ENCODE results near the gene NXPH3.

Gene NXPH3

DNA sequence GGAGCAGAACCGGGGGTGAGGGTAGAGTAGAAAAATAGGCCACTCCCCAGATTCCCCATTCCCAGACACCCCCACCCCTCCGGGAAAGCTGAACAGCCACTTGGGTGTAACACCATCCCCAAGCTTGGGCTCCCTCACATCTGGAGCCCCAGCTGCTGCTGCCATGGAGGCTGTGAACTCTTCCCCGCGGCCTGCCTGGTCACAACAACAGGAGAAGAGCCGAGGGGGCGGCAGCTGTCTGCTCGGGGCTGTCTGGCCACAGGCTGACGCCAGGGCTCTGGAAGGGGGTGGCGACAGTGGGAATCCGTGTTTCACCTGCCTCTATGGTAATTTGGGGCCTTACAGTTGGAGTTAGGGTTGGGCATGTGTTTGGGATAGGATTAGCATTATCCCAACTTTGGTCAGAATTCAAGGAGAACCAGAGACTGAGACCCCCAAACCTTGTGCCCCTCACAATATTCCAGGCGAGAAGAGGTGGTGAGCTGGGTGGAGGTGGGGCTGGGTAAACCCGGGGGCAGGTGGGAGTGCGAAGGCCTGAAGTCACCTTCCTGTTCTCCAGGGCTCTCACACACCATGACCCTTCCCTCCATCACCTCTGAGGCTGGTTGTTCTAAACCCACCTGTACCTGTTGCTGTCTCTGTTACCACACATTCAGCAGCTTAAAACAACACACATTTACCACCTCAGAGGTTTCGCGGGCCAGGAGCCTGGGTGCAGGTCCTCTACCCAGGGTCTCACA lies 29.7 kb upstream of the NXPH3 start:
- Histone ChIP-seq H3K4me1 (ENCODE audit: insufficient read depth, low read length, poor library complexity, severe bottlenecking) (peaks cover 7% of the 10 kb centered on the region), H4K20me1 (ENCODE audit: insufficient read depth, low read length, poor library complexity, severe bottlenecking) (no peaks in the 10 kb centered on the region), H3K9me2 (replicated peaks; ENCODE audit: low read depth, low read length) (no peaks in the 10 kb centered on the region), H2AFZ (ENCODE audit: low read length) (no peak overlapping the region), H3K79me2 (ENCODE audit: insufficient read depth, low read length) (no peaks in the 10 kb centered on the region), H3K4me2 (ENCODE audit: low read depth, low read length, poor library complexity, severe bottlenecking) (no peak overlapping the region), H3K36me3 (ENCODE audit: insufficient read depth, low read length) (no peaks in the 10 kb centered on the region), H3K27me3 (ENCODE audit: insufficient read depth, low read length, poor library complexity, severe bottlenecking) (no peaks in the 10 kb centered on the region), H3K9me3 (ENCODE audit: insufficient read depth, low read depth, low read length) (peaks cover 9% of the 10 kb centered on the region; the same call in 1 of the 2 replicates), H3K4me3 (ENCODE audit: low read length, poor library complexity, severe bottlenecking) (no peak overlapping the region), H3F3A (ENCODE audit: low read depth) (no peaks in the 10 kb centered on the region), H3K9ac (ENCODE audit: low read depth, low read length, poor library complexity, severe bottlenecking) (no peak overlapping the region)
- TF ChIP-seq EZH2phosphoT487 (IDR thresholded peaks at IDR 0.05; ENCODE audit: borderline replicate concordance): no peak
- TF ChIP-seq, protein P1, sequence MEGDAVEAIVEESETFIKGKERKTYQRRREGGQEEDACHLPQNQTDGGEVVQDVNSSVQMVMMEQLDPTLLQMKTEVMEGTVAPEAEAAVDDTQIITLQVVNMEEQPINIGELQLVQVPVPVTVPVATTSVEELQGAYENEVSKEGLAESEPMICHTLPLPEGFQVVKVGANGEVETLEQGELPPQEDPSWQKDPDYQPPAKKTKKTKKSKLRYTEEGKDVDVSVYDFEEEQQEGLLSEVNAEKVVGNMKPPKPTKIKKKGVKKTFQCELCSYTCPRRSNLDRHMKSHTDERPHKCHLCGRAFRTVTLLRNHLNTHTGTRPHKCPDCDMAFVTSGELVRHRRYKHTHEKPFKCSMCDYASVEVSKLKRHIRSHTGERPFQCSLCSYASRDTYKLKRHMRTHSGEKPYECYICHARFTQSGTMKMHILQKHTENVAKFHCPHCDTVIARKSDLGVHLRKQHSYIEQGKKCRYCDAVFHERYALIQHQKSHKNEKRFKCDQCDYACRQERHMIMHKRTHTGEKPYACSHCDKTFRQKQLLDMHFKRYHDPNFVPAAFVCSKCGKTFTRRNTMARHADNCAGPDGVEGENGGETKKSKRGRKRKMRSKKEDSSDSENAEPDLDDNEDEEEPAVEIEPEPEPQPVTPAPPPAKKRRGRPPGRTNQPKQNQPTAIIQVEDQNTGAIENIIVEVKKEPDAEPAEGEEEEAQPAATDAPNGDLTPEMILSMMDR (conservative IDR thresholded peaks at IDR 0.05; ENCODE audit: low read length): no peak

DNA sequence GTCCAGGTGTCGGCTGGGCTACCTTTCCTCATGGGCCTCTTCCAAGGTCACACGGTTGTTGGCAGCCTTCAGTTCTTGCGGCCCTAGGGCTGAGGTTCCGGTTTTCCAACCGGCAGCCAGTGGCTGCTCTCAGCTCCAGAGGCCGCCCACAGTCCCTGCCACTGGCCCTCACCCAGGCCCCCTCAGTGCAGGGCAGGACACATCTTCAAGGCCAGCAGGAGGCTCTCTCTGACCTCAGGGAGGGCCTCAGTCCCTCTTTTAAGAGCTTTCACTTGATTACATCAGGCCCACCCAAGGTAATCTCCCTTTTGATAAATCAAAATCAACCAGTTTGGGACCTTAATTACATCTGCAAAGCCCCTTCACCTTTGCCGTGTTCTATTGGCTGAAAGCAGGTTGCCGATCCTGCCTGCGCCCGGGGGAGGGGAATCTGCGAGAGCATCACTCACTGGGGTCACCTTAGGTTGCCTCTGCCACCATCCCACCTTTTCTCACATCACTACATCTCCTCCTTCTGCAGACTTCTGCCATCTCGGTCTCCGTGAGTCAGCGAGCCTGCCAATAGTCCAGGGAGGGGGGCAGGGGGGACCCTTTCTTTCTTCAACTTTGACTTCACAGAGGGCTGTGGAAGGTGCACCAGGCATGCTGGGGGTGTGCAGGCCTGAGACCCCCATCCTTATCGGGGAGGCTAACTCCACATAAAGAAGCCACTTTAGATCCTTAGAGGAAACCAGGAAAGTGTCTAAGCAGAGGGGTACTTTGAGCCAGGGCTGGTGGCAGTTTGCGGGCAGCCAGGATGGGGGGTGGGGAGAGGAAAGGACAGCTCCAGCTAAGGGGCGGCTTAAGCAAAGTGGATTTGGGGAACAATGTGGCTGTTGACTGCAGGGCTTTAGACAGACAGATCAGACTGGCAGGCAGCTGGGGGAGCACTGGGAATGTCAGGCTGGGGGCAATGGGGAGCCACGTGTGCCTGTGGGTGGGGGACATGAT lies 28.8 kb upstream of the NXPH3 start:
- H3K9me3 ChIP-seq (ENCODE audit: insufficient read depth, low read depth, low read length): peaks cover 9% of the 10 kb centered on the region; the same call in 1 of the 2 replicates

DNA sequence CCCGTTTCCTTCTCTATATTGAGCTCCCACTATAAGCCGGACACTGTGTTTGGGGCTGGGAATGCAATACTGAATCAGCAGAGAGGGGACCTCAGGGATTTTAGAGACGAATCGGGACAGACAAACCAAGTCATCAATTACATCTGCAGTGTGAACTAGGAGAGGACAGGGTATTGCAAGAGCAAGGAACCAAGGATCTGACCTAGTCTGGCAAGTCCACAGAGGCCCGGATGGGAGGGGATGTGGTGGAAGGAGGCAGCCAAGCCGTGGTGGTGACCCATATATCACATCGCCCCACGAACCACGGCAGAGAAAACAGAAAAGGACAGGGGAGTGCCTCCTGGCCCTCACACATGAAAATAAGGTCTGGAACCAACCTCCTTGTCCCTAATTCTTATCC lies 28.1 kb upstream of the NXPH3 start:
- no peaks in the 10 kb centered on the region for H3K79me2 ChIP-seq (ENCODE audit: insufficient read depth, low read length)
- H3K9me3 ChIP-seq (ENCODE audit: insufficient read depth, low read depth, low read length): peaks cover 9% of the 10 kb centered on the region; the same call in 1 of the 2 replicates
- H3K4me2 ChIP-seq (ENCODE audit: low read depth, low read length, poor library complexity, severe bottlenecking): no peak overlapping the region
- no peaks in the 10 kb centered on the region for H4K20me1 ChIP-seq (ENCODE audit: insufficient read depth, low read length, poor library complexity, severe bottlenecking)
- no peak overlapping the region for H3K4me3 ChIP-seq (ENCODE audit: low read length, poor library complexity, severe bottlenecking)
- H3K9ac ChIP-seq (ENCODE audit: low read depth, low read length, poor library complexity, severe bottlenecking): no peak overlapping the region
- H2AFZ ChIP-seq (ENCODE audit: low read length): no peak overlapping the region
- no peaks in the 10 kb centered on the region for H3K36me3 ChIP-seq (ENCODE audit: insufficient read depth, low read length)
- no peak for TF ChIP-seq EZH2phosphoT487 (IDR thresholded peaks at IDR 0.05; ENCODE audit: borderline replicate concordance)
- TF ChIP-seq, protein P1 (conservative IDR thresholded peaks at IDR 0.05; ENCODE audit: low read length): no peak
- peaks cover 7% of the 10 kb centered on the region for H3K4me1 ChIP-seq (ENCODE audit: insufficient read depth, low read length, poor library complexity, severe bottlenecking)
- H3K27me3 ChIP-seq (ENCODE audit: insufficient read depth, low read length, poor library complexity, severe bottlenecking): no peaks in the 10 kb centered on the region
- H3F3A ChIP-seq (ENCODE audit: low read depth): no peaks in the 10 kb centered on the region
- H3K9me2 ChIP-seq (replicated peaks; ENCODE audit: low read depth, low read length): no peaks in the 10 kb centered on the region

More for the DNA sequence above, 28.8 kb upstream of the NXPH3 start:
- TF ChIP-seq, protein P1 (conservative IDR thresholded peaks at IDR 0.05; ENCODE audit: low read length): no peak
- TF ChIP-seq EZH2phosphoT487 (IDR thresholded peaks at IDR 0.05; ENCODE audit: borderline replicate concordance): no peak
- H3K79me2 ChIP-seq (ENCODE audit: insufficient read depth, low read length): no peaks in the 10 kb centered on the region
- no peak overlapping the region for H2AFZ ChIP-seq (ENCODE audit: low read length)
- H3K9me2 ChIP-seq (replicated peaks; ENCODE audit: low read depth, low read length): no peaks in the 10 kb centered on the region
- H3K27me3 ChIP-seq (ENCODE audit: insufficient read depth, low read length, poor library complexity, severe bottlenecking): no peaks in the 10 kb centered on the region
- no peak overlapping the region for H3K4me2 ChIP-seq (ENCODE audit: low read depth, low read length, poor library complexity, severe bottlenecking)
- H3K4me3 ChIP-seq (ENCODE audit: low read length, poor library complexity, severe bottlenecking): no peak overlapping the region
- H3F3A ChIP-seq (ENCODE audit: low read depth): no peaks in the 10 kb centered on the region
- H3K9ac ChIP-seq (ENCODE audit: low read depth, low read length, poor library complexity, severe bottlenecking): no peak overlapping the region
- H4K20me1 ChIP-seq (ENCODE audit: insufficient read depth, low read length, poor library complexity, severe bottlenecking): no peaks in the 10 kb centered on the region
- no peaks in the 10 kb centered on the region for H3K36me3 ChIP-seq (ENCODE audit: insufficient read depth, low read length)
- H3K4me1 ChIP-seq (ENCODE audit: insufficient read depth, low read length, poor library complexity, severe bottlenecking): peaks cover 7% of the 10 kb centered on the region

Data from Loucy (cell line).